ENCODE data around the gene ST6GALNAC1. TPM values are rescaled to one million over a fixed set of nuclear protein-coding genes. Genes with fewer than 3 reads are reported as not detected.

Gene ST6GALNAC1
- total RNA-seq = 10 to 100 TPM in 1 of 2 donors, 1 to 10 TPM in 1; 8.4 to 27.2 TPM

- Histone ChIP-seq H3K27me3 (replicated peaks; ENCODE audit: insufficient read depth) (no peaks in the 10 kb centered on the region), H3K9me3 (no peaks in the 10 kb centered on the region), H3K4me3 (no peak within 1 kb of the TSS), H3K27ac (peak within 1 kb of the TSS; percentile 17 to 50), H3K4me1 (replicated peaks) (peaks cover 6% of the 10 kb centered on the region), H3K36me3 (no peaks in the 10 kb centered on the region)
- TF ChIP-seq, protein P1, sequence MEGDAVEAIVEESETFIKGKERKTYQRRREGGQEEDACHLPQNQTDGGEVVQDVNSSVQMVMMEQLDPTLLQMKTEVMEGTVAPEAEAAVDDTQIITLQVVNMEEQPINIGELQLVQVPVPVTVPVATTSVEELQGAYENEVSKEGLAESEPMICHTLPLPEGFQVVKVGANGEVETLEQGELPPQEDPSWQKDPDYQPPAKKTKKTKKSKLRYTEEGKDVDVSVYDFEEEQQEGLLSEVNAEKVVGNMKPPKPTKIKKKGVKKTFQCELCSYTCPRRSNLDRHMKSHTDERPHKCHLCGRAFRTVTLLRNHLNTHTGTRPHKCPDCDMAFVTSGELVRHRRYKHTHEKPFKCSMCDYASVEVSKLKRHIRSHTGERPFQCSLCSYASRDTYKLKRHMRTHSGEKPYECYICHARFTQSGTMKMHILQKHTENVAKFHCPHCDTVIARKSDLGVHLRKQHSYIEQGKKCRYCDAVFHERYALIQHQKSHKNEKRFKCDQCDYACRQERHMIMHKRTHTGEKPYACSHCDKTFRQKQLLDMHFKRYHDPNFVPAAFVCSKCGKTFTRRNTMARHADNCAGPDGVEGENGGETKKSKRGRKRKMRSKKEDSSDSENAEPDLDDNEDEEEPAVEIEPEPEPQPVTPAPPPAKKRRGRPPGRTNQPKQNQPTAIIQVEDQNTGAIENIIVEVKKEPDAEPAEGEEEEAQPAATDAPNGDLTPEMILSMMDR (IDR thresholded peaks at IDR 0.05) = no peak
- peak; percentile 86 for TF ChIP-seq POLR2AphosphoS5 (IDR thresholded peaks at IDR 0.05)
- peak; percentile 41 for TF ChIP-seq POLR2A (IDR thresholded peaks at IDR 0.05)
- 35% methylated on average over 7 of the region's 7 CpGs for WGBS
- intact Hi-C loops (cut with DNase I) = no loop called here
- peak; percentile 72 for DNase-seq (ENCODE audit: low spot score)
Measured at GRCh38 chr17:76643553-76644148, at the start of gene ST6GALNAC1. ST6GALNAC1 (minus strand) TSS chr17:76643757; CDS start chr17:76643638, 119 bp downstream.

GRCh38 chr17:76691379-76692191 lies 48.0 kb upstream of the ST6GALNAC1 start:
- H3K4me3 ChIP-seq = no peak overlapping the region
- DNase-seq (ENCODE audit: low spot score) = no peak
- 73% methylated on average over 14 of the region's 14 CpGs for WGBS
- no peaks in the 10 kb centered on the region for H3K9me3 ChIP-seq
- TF ChIP-seq POLR2A (IDR thresholded peaks at IDR 0.05) (no peak), POLR2AphosphoS5 (IDR thresholded peaks at IDR 0.05) (peak; percentile 39)
- TF ChIP-seq, protein P1 (IDR thresholded peaks at IDR 0.05) = no peak
- no peaks in the 10 kb centered on the region for H3K4me1 ChIP-seq (replicated peaks)
- no peak overlapping the region for H3K27ac ChIP-seq
- no peaks in the 10 kb centered on the region for H3K36me3 ChIP-seq
- no peaks in the 10 kb centered on the region for H3K27me3 ChIP-seq (replicated peaks; ENCODE audit: insufficient read depth)
- intact Hi-C loops (cut with DNase I) = no loop called here

DNA sequence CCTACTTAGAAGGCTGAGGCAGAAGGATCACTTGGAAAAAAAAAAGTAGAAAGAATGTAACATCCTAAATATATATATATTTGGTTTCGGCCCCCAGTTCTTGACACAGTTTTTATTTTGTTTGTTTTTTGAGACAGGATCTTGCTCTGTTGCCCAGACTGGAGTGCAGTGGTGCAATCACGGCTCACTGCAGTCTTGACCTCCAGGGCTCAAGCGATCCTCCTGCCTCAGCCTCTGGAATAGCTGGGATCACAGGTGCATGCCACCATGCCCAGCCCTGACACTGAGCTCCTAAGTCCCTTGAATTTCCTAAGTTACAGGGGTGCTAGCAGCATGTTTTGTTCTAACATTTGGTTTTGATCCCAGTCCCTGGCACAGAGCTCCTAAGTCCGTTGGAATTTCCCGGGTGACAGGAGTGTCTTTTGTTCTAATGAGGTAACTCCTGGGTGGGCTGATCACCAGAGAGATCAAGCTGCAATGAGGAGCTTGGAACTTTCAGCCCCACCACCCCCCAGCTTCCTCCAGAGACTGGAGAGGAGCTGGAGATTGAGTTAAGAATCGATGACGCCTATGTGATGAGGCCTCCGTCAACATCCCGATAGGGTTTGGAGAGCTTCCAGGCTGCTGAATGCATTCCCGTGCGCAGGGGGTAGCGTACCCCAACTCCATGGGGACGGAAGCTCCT lies 47.2 kb upstream of the ST6GALNAC1 start:
- H3K27ac ChIP-seq = no peak overlapping the region
- no peaks in the 10 kb centered on the region for H3K4me1 ChIP-seq (replicated peaks)
- intact Hi-C loops (cut with DNase I) = no loop called here
- H3K4me3 ChIP-seq = no peak overlapping the region
- no peaks in the 10 kb centered on the region for H3K27me3 ChIP-seq (replicated peaks; ENCODE audit: insufficient read depth)
- H3K36me3 ChIP-seq = no peaks in the 10 kb centered on the region
- 68% methylated on average over 13 of the region's 13 CpGs for WGBS
- no peak for DNase-seq (ENCODE audit: low spot score)
- no peaks in the 10 kb centered on the region for H3K9me3 ChIP-seq
- no peak for TF ChIP-seq POLR2AphosphoS5 (IDR thresholded peaks at IDR 0.05)
- TF ChIP-seq POLR2A (IDR thresholded peaks at IDR 0.05) = no peak
- TF ChIP-seq, protein P1 (IDR thresholded peaks at IDR 0.05) = no peak

DNA sequence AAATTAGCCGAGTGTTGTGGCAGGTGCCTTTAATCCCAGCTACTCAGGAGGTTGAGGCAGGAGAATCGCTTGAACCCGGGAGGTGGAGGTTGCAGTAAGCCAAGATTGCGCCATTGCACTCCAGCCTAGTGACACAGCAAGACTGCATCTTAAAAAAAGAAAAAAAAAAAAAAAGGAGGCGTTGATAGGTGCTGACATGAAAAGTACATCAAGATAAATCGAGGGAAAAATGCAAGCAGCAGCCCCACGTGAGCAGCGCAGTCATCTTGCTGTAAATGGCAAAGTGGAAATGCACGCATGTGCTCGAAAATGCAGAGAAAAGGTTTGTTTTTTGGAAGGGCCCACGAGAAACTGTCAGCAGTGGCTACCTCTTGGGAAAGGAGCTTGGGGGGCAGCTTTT lies 46.3 kb upstream of the ST6GALNAC1 start:
- H3K4me1 ChIP-seq (replicated peaks) = no peaks in the 10 kb centered on the region
- H3K27ac ChIP-seq = no peak overlapping the region
- no peaks in the 10 kb centered on the region for H3K27me3 ChIP-seq (replicated peaks; ENCODE audit: insufficient read depth)
- intact Hi-C loops (cut with DNase I) = loop anchor here (5.0 kb wide), 1 partner anchor 37 kb away; the partner anchor contains the start of genes JMJD6 and METTL23
- H3K4me3 ChIP-seq = no peak overlapping the region
- no peaks in the 10 kb centered on the region for H3K36me3 ChIP-seq
- 85% methylated on average over 11 of the region's 11 CpGs for WGBS
- DNase-seq (ENCODE audit: low spot score) = no peak
- H3K9me3 ChIP-seq = no peaks in the 10 kb centered on the region
- TF ChIP-seq POLR2A (IDR thresholded peaks at IDR 0.05) (no peak), POLR2AphosphoS5 (IDR thresholded peaks at IDR 0.05) (no peak)
- TF ChIP-seq, protein P1 (IDR thresholded peaks at IDR 0.05) = no peak

Data from prostate gland (tissue), 2 donors.